OCI-LY1 (cell line): ENCODE measurements around the gene ZNF185.

ENCODE experiments used
- CTCF ChIP-seq: fragments of 200-600 bp; sonication (generic), shearing (Covaris generic); IDR thresholded peaks from 2 replicates; pipeline ENCODE4 v1.5.1; 2017; ENCODE audit warnings: mild to moderate bottlenecking, antibody characterized with exemption, low read length, moderate library complexity, mixed read lengths
- EZH2 ChIP-seq: fragments of 200-600 bp; sonication (generic), shearing (Covaris generic); IDR thresholded peaks from 2 replicates; pipeline ENCODE4 v1.8.0; 2017; ENCODE audit warnings: borderline replicate concordance, mixed run types, mild to moderate bottlenecking, antibody characterized with exemption, low read length, moderate library complexity, mixed read lengths

GRCh38 chrX:152876931-152877840 lies 20.7 kb upstream of the ZNF185 start:
- TF ChIP-seq CTCF (no peak), EZH2 (no peak)
